SK-N-SH (cell line): Measurements from ENCODE around the gene PCIF1.

Experiments used
- EP300 ChIP-seq, 2 experiments: IDR thresholded peaks; 2 replicates each; pipeline versions ENCODE4 v1.4.0 to v1.6.1; 2012; ENCODE audit warnings: borderline replicate concordance in 1 of 2, low read depth in 1 of 2, low read length in 1 of 2
- MAX ChIP-seq: IDR thresholded peaks from 2 replicates; pipeline ENCODE4 v1.4.0; 2012; ENCODE audit warnings: low read depth
- RAD21 ChIP-seq: IDR thresholded peaks from 2 replicates; pipeline ENCODE4 v1.6.1; 2012; ENCODE audit warnings: mild to moderate bottlenecking, low read length
- REST ChIP-seq: IDR thresholded peaks from 2 replicates; pipeline ENCODE4 v1.6.1; 2012; ENCODE audit warnings: mild to moderate bottlenecking, low read depth, low read length, moderate library complexity
- USF2 ChIP-seq: fragments of 150-350 bp; IDR thresholded peaks from 2 replicates; pipeline ENCODE4 v1.6.1; 2017; ENCODE audit warnings: antibody characterized with exemption, low read length, low read depth, borderline replicate concordance
- TF ChIP-seq, protein P1 (sequence below): fragments of 200-600 bp; sonication (generic); IDR thresholded peaks from 2 replicates; pipeline ENCODE4 v1.6.1; 2017; ENCODE audit warnings: antibody characterized with exemption, mild to moderate bottlenecking, moderate library complexity

- TF ChIP-seq EP300 (IDR thresholded peaks at IDR 0.05; ENCODE audit: borderline replicate concordance in 1 of 2, low read depth in 1 of 2, low read length in 1 of 2) (no peak), USF2 (no peak), RAD21 (no peak), MAX (no peak), REST (no peak)
- TF ChIP-seq, protein P1, sequence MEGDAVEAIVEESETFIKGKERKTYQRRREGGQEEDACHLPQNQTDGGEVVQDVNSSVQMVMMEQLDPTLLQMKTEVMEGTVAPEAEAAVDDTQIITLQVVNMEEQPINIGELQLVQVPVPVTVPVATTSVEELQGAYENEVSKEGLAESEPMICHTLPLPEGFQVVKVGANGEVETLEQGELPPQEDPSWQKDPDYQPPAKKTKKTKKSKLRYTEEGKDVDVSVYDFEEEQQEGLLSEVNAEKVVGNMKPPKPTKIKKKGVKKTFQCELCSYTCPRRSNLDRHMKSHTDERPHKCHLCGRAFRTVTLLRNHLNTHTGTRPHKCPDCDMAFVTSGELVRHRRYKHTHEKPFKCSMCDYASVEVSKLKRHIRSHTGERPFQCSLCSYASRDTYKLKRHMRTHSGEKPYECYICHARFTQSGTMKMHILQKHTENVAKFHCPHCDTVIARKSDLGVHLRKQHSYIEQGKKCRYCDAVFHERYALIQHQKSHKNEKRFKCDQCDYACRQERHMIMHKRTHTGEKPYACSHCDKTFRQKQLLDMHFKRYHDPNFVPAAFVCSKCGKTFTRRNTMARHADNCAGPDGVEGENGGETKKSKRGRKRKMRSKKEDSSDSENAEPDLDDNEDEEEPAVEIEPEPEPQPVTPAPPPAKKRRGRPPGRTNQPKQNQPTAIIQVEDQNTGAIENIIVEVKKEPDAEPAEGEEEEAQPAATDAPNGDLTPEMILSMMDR = no peak
Observed at GRCh38 chr20:45974896-45975565, 40.5 kb downstream of the PCIF1 start.
